NCI-H345 treated with DMSO at 0.1 percent for 48 hours (cell line): ENCODE data around the gene PCDHGA7.
"Not testable (repeated sequence)": the region's sequence is repeated elsewhere in the genome, so short reads cannot be mapped to it uniquely, and the experiment has no call there.

Source experiments
- DNase-seq: peaks from one replicate; lab custom pipeline; 2025; ENCODE audit not compliant: unreplicated experiment; lab: John Stamatoyannopoulos, UW

Gene PCDHGA7

GRCh38 chr5:141422742-141423291, 40.3 kb downstream of the PCDHGA7 start:
- DNase-seq, result no peak

- no peak for DNase-seq
Observed at GRCh38 chr5:141427783-141428426, 45.4 kb downstream of the PCDHGA7 start.

GRCh38 chr5:141430332-141431113, 48.0 kb downstream of the PCDHGA7 start, which contains the start of gene PCDHGA12:
Gene PCDHGA12, plus strand, starts transcription at chr5:141430507. Its CDS starts 253 bp downstream, at chr5:141430760.
- DNase-seq, result no peak

GRCh38 chr5:141431286-141431685, 48.7 kb downstream of the PCDHGA7 start:
- no peak for DNase-seq

- not testable (repeated sequence) for DNase-seq
Observed at GRCh38 chr5:141432308-141432707, 49.8 kb downstream of the PCDHGA7 start.

- DNase-seq, result not testable (repeated sequence)
Observed at GRCh38 chr5:141432726-141433125, 50.2 kb downstream of the PCDHGA7 start.

GRCh38 chr5:141434006-141434405, 51.5 kb downstream of the PCDHGA7 start:
- no peak for DNase-seq
